Cardiac fibroblast (primary cell): Measurements from ENCODE around the gene IL3.

Experiments
- DNase-seq, 2 donors: peaks; one replicate each; pipeline versions ENCODE4 v3.0.0 to v3.0.0-alpha.2; 2010; ENCODE audit warnings: low read depth in 2 of 2
- H3K4me3 ChIP-seq, 2 donors: replicated peaks in 1 of 2; 1 replicate in 1 of 2; 2 replicates in 1 of 2; pipeline ENCODE4 v1.5.1; 2011; ENCODE audit warnings: low read depth in 2 of 2, low read length in 2 of 2, mild to moderate bottlenecking in 2 of 2, moderate library complexity in 1 of 2
- CTCF ChIP-seq: IDR thresholded peaks from one replicate; pipeline ENCODE4 v1.5.1; 2011; ENCODE audit warnings: low read depth, mild to moderate bottlenecking, low read length, inconsistent platforms

IL3 gene

DNA sequence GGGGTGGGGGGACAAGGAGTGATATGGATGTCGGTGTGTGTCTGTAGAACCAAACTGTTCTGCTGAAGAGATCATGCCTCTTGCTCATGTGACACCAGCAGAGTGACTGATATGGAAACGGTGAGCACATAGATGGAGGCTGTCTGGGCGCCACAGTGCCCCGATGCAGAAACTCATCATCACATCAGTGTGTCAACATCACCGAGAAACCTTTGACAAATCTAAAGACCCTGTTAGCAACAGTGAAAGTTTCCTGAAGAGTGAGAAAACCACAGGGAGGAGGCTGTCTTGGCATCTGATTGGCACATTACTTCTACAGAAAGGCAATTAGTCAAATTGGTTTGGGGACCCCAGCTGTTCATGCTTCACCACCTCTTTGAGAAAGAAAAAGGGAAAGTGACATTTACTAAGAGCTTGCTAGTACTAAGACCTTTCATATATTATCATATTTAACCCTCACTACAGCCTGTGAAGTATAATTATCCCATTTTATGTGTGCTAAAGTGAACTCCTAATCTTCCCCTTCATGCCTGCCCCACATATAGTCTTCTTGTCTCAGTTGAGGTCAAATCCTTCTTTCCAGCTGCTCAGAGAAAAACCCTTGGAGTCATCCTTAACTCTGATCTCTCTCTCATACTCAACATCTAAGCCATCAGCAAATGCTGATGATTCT, 38.8 kb downstream of the IL3 start:
- no peak overlapping the region for H3K4me3 ChIP-seq
- TF ChIP-seq CTCF: no peak
- DNase-seq: peak in 1 of 2 donors; percentile 22

DNA sequence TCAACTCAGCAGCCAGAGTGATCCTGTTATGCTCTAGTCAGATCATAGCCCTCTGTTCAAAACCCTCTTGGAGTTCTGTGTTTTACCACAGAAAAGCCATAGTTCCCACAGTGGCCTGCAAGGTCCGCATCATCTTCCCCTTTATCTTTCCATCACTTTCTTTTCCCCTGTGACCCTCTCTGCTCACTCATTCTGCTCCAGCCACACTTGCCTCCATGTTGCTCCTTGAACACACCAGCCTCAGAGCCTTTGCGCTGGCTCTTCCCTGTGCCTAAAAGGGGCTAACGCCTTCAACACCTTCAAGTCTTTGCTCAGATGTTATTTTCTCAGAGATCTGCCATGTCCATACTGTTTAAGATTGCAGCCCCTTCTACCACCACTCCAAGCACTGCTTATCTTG, 39.5 kb downstream of the IL3 start:
- DNase-seq: no peak
- H3K4me3 ChIP-seq: no peak overlapping the region
- no peak for TF ChIP-seq CTCF

- DNase-seq: no peak
- H3K4me3 ChIP-seq: no peak overlapping the region
- TF ChIP-seq CTCF: no peak
These were observed 40.3 kb downstream of the IL3 start for GRCh38 chr5:132100672-132101261.

DNA sequence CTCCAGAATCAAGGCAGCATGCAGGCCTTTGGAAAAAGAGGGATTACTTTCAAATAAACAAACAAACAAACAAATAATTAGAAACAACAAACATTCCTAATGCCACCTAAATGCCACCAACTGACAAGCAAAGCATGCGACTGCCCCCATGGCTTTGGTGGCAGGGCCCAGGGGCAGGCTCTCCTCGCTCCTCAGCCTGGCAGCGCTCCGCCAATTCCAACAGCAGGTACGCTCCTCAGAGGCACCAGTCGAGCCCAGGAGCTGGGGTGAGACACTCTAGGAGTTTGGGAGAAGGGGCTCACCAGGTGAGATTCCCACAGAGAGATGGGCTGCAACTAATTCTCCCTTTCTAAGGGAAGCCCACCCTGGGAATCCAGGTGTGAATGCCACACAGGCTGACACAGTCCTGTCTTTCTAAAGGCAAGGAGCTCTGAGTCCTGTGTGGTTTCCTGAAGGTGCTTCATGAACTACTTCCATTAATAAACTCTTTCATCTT, 41.0 kb downstream of the IL3 start:
- no peak for DNase-seq
- no peak for TF ChIP-seq CTCF
- H3K4me3 ChIP-seq: no peak overlapping the region

DNA sequence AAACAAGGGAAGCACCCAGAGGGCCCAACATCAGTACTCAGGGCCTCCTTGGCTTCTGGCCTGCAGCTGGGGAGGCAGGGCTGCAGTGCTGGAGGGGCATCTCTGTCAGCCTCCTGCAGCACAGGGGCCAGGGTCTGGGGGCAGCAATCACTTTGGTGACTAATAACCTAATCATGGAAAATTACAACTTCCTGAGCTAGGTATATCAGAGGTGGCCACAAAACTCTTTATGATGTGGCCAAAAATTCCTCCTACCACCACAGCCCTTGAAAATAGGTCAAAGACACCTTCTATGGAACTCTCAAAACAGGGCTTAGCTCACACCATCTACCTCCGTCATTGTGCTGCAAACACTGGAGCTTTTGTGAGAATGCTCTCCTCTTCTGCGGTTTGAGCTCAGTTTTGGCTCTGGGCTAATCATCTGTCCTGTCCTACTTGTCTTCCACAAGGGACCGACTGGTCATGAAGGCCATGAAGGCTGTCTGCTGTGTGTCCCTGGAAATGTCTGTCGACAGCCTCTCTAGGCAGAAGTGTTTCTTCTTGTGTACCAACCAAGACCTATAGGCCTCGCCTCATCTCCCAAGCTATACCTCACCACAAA, 41.7 kb downstream of the IL3 start:
- DNase-seq: no peak
- no peak for TF ChIP-seq CTCF
- H3K4me3 ChIP-seq: no peak overlapping the region

DNA sequence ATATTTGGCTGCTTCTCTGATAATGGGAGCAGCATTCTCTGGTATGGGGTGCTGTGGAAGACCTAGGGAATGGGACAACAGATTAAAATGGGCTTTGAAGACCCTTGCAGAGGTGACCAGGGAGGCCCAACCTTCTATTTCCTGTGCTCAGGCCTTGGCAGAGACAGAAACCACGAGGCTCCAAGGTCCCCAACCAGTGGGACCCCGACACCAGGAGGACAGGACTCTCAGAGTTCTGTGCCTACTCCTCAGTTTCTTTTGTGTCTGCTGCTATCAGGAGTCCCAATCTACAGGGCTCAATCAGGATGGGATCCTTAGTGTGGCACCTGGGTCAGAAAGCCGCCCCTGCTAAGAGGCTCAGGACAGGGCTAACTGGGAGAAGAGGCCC, 42.5 kb downstream of the IL3 start:
- no peak overlapping the region for H3K4me3 ChIP-seq
- no peak for DNase-seq
- no peak for TF ChIP-seq CTCF
